GM23248 (cell line): ENCODE measurements around the gene TMED9.

Experiments
- EZH2 ChIP-seq: fragments of 200-600 bp; sonication (generic); IDR thresholded peaks from 2 replicates; pipeline ENCODE4 v1.6.1; 2018; ENCODE audit warnings: antibody characterized with exemption, mild to moderate bottlenecking; ENCODE audit not compliant: insufficient read depth, poor library complexity, severe bottlenecking
- EZH2phosphoT487 ChIP-seq: fragments of 200-600 bp; sonication (generic); IDR thresholded peaks from 2 replicates; pipeline ENCODE4 v1.6.1; 2018; ENCODE audit warnings: antibody characterized with exemption, moderate library complexity, mild to moderate bottlenecking, low read depth; ENCODE audit not compliant: insufficient read depth

- no peak for TF ChIP-seq EZH2phosphoT487
- TF ChIP-seq EZH2: no peak
Observed at GRCh38 chr5:177610770-177611445, 18.9 kb downstream of the TMED9 start.
